Effector memory CD8-positive, alpha-beta T cell (primary cell): Measurements from ENCODE around the gene NOL9.

Experiments
- ATAC-seq: fragments of 150-1000 bp; cut with Tn5 transposase; replicated peaks from 2 replicates; pipeline ENCODE4 v1.10.0; 2021; ENCODE audit warnings: mild to moderate bottlenecking, moderate library complexity
- DNase-seq, 3 experiments: peaks; one replicate each; pipeline ENCODE4 v3.0.0; 2021
- H3K27ac Mint-ChIP-seq, 2 donors: one replicate each; pipeline ENCODE4 v1.8.0; 2022; ENCODE audit warnings: mild to moderate bottlenecking in 2 of 2, mixed read lengths in 2 of 2, moderate library complexity in 2 of 2
- H3K27me3 Mint-ChIP-seq, 2 donors: one replicate each; pipeline ENCODE4 v1.8.0; 2022; ENCODE audit warnings: mixed read lengths in 2 of 2
- H3K36me3 Mint-ChIP-seq: one replicate; pipeline ENCODE4 v1.8.0; 2022; ENCODE audit warnings: mild to moderate bottlenecking, moderate library complexity, mixed read lengths; ENCODE audit not compliant: insufficient read depth
- H3K4me1 Mint-ChIP-seq, 2 donors: one replicate each; pipeline ENCODE4 v1.8.0; 2022; ENCODE audit warnings: low read depth in 2 of 2, mixed read lengths in 2 of 2
- H3K4me3 Mint-ChIP-seq, 2 donors: one replicate each; pipeline ENCODE4 v1.8.0; 2022; ENCODE audit warnings: mild to moderate bottlenecking in 2 of 2, mixed read lengths in 2 of 2, moderate library complexity in 2 of 2
- H3K9me3 Mint-ChIP-seq, 2 donors: one replicate each; pipeline ENCODE4 v1.8.0; 2022; ENCODE audit warnings: mixed read lengths in 2 of 2

NOL9 gene

GRCh38 chr1:6473974-6474814 is 80.1 kb downstream of the NOL9 start:
- H3K4me3 Mint-ChIP-seq, result no peak overlapping the region
- ATAC-seq, result no peak
- no peak for DNase-seq

GRCh38 chr1:6473156-6473555 is 81.2 kb downstream of the NOL9 start:
- Mint-ChIP-seq H3K4me1 (peaks cover 6 to 8% of the 10 kb centered on the region in 2 donors), H3K4me3 (no peak overlapping the region), H3K36me3 (no peaks in the 10 kb centered on the region), H3K27me3 (peaks cover 0 to 9% of the 10 kb centered on the region in 2 donors), H3K27ac (no peak overlapping the region), H3K9me3 (no peaks in the 10 kb centered on the region)
- no peak for DNase-seq
- ATAC-seq, result no peak

More at GRCh38 chr1:6473974-6474814, 80.1 kb downstream of the NOL9 start:
- Mint-ChIP-seq H3K27ac (no peak overlapping the region), H3K36me3 (no peaks in the 10 kb centered on the region), H3K4me1 (peaks cover 6 to 8% of the 10 kb centered on the region in 2 donors), H3K27me3 (peaks cover 0 to 9% of the 10 kb centered on the region in 2 donors), H3K9me3 (no peaks in the 10 kb centered on the region)

- Mint-ChIP-seq H3K27me3 (peaks cover 0 to 9% of the 10 kb centered on the region in 2 donors), H3K36me3 (no peaks in the 10 kb centered on the region), H3K4me1 (peaks cover 6 to 8% of the 10 kb centered on the region in 2 donors), H3K4me3 (no peak overlapping the region), H3K27ac (no peak overlapping the region), H3K9me3 (no peaks in the 10 kb centered on the region)
- ATAC-seq (no peak), DNase-seq (no peak)
These were observed 81.9 kb downstream of the NOL9 start for GRCh38 chr1:6472391-6472790.

GRCh38 chr1:6471970-6472368 is 82.3 kb downstream of the NOL9 start:
- no peak for ATAC-seq
- Mint-ChIP-seq H3K27ac (no peak overlapping the region), H3K36me3 (no peaks in the 10 kb centered on the region), H3K4me3 (no peak overlapping the region), H3K9me3 (no peaks in the 10 kb centered on the region), H3K27me3 (peaks cover 0 to 9% of the 10 kb centered on the region in 2 donors), H3K4me1 (peaks cover 8 to 9% of the 10 kb centered on the region in 2 donors)
- DNase-seq, result no peak
